ENCODE data around the gene GPR78. TPM values are rescaled to one million over a fixed set of nuclear protein-coding genes. Genes with fewer than 3 reads are reported as not detected.

Gene GPR78
- total RNA-seq, 2 donors from 2014 or later, result 0.45 TPM; not detected in 1

- Histone ChIP-seq H3K4me3 (no peak overlapping the region), H3K36me3 (no peaks in the 10 kb centered on the region), H3K27ac (no peak overlapping the region), H3K9me3 (no peaks in the 10 kb centered on the region), H3K27me3 (replicated peaks; ENCODE audit: insufficient read depth) (no peaks in the 10 kb centered on the region), H3K4me1 (replicated peaks) (no peaks in the 10 kb centered on the region)
- TF ChIP-seq POLR2AphosphoS5 (IDR thresholded peaks at IDR 0.05) (no peak), POLR2A (IDR thresholded peaks at IDR 0.05) (no peak)
- TF ChIP-seq, protein P1, sequence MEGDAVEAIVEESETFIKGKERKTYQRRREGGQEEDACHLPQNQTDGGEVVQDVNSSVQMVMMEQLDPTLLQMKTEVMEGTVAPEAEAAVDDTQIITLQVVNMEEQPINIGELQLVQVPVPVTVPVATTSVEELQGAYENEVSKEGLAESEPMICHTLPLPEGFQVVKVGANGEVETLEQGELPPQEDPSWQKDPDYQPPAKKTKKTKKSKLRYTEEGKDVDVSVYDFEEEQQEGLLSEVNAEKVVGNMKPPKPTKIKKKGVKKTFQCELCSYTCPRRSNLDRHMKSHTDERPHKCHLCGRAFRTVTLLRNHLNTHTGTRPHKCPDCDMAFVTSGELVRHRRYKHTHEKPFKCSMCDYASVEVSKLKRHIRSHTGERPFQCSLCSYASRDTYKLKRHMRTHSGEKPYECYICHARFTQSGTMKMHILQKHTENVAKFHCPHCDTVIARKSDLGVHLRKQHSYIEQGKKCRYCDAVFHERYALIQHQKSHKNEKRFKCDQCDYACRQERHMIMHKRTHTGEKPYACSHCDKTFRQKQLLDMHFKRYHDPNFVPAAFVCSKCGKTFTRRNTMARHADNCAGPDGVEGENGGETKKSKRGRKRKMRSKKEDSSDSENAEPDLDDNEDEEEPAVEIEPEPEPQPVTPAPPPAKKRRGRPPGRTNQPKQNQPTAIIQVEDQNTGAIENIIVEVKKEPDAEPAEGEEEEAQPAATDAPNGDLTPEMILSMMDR (IDR thresholded peaks at IDR 0.05), result no peak
- WGBS, result 81% methylated on average over 22 of the region's 22 CpGs
- intact Hi-C loops (cut with DNase I), result no loop called here
- DNase-seq (ENCODE audit: low spot score), result no peak
Measured at GRCh38 chr4:8614365-8615193, 34.4 kb downstream of the GPR78 start.

DNA sequence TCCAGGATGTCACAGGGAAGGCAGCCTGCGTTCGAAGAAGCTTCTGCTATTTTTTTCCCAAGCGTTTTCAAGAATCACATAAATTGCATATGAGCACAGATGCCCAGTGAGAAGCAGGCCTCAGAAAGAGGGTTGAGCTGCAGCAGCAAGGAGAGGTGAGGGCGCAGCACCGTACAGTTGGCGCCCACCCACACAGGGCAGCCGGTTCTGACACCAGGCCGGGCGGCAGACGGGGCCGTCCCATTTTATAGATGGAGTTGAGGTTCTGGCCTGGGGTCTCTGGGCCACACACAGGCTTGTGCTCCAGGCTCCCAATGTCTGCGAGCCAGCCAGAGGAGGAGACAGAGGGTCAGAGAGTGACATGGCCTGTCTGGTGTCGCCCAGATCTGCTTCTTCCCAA lies 35.2 kb downstream of the GPR78 start:
- no peaks in the 10 kb centered on the region for H3K9me3 ChIP-seq
- no peaks in the 10 kb centered on the region for H3K36me3 ChIP-seq
- H3K4me3 ChIP-seq, result no peak overlapping the region
- no peak for TF ChIP-seq POLR2A (IDR thresholded peaks at IDR 0.05)
- TF ChIP-seq, protein P1 (IDR thresholded peaks at IDR 0.05), result no peak
- TF ChIP-seq POLR2AphosphoS5 (IDR thresholded peaks at IDR 0.05), result no peak
- intact Hi-C loops (cut with DNase I), result no loop called here
- H3K4me1 ChIP-seq (replicated peaks), result no peaks in the 10 kb centered on the region
- H3K27ac ChIP-seq, result no peak overlapping the region
- DNase-seq (ENCODE audit: low spot score), result no peak
- 80% methylated on average over 13 of the region's 13 CpGs for WGBS
- no peaks in the 10 kb centered on the region for H3K27me3 ChIP-seq (replicated peaks; ENCODE audit: insufficient read depth)

GRCh38 chr4:8615921-8616787 lies 36.0 kb downstream of the GPR78 start:
- Histone ChIP-seq H3K9me3 (no peaks in the 10 kb centered on the region), H3K4me1 (replicated peaks) (no peaks in the 10 kb centered on the region), H3K27ac (no peak overlapping the region), H3K27me3 (replicated peaks; ENCODE audit: insufficient read depth) (no peaks in the 10 kb centered on the region), H3K4me3 (no peak overlapping the region), H3K36me3 (no peaks in the 10 kb centered on the region)
- DNase-seq (ENCODE audit: low spot score), result no peak
- TF ChIP-seq POLR2AphosphoS5 (IDR thresholded peaks at IDR 0.05) (no peak), POLR2A (IDR thresholded peaks at IDR 0.05) (no peak)
- TF ChIP-seq, protein P1 (IDR thresholded peaks at IDR 0.05), result no peak
- intact Hi-C loops (cut with DNase I), result no loop called here
- 72% methylated on average over 26 of the region's 26 CpGs for WGBS

GRCh38 chr4:8616831-8617230 lies 36.6 kb downstream of the GPR78 start:
- TF ChIP-seq POLR2A (IDR thresholded peaks at IDR 0.05) (no peak), POLR2AphosphoS5 (IDR thresholded peaks at IDR 0.05) (no peak)
- TF ChIP-seq, protein P1 (IDR thresholded peaks at IDR 0.05), result no peak
- WGBS, result 83% methylated on average over 16 of the region's 16 CpGs
- Histone ChIP-seq H3K4me1 (replicated peaks) (no peaks in the 10 kb centered on the region), H3K9me3 (no peaks in the 10 kb centered on the region), H3K4me3 (no peak overlapping the region), H3K27me3 (replicated peaks; ENCODE audit: insufficient read depth) (no peaks in the 10 kb centered on the region), H3K36me3 (no peaks in the 10 kb centered on the region), H3K27ac (no peak overlapping the region)
- DNase-seq (ENCODE audit: low spot score), result no peak
- intact Hi-C loops (cut with DNase I), result no loop called here

Data from prostate gland (tissue), 2 donors.